ENCODE measurements around the gene UXS1. TPM values are rescaled to one million over a fixed set of nuclear protein-coding genes. Genes with fewer than 3 reads are reported as not detected.

The UXS1 gene
- total and polyA plus RNA-seq, 8 donors, result 4.3 to 23.6 (median 10.4) TPM

DNA sequence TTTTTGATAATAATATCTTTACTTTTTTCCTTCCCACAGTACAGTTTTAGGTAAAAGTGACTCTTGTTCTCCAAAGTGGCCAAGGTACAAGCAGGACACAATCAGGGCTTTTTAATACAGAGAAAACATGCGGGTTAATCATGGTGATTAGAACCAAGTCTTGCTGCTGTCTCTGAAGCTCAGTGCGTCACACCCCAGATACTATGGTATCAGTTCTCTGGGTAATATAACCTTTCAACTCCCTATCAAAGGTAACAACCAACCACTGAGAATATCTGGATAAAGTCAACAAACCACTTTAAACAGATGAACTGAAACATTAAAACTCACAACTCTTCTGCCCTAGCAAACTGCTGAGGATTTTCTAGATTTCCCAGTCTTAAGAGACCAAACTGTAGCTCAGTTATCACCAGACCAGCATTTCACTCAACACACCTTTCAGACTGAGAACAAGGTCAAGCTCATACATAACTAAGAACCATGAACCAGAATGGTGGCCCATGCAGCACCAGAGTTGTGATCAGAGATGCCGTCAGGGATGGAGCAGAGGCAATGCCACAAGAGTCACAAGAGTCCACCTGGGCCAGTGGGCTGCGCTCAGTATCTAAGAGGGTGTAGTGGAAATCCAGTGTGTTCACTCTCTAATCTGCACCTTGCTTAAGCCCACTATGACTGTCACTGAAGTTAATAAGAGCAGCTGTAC, 103.0 kb downstream of the UXS1 start:
- Histone ChIP-seq H3K27ac (no peak overlapping the region), H3K27me3 (no peaks in the 10 kb centered on the region), H3K9me3 (peaks cover 0 to 2% (median 0%) of the 10 kb centered on the region in 4 donors), H3K36me3 (no peaks in the 10 kb centered on the region), H3K4me3 (no peak overlapping the region), H3K4me1 (no peaks in the 10 kb centered on the region)
- intact Hi-C loops (cut with DNase I), result no loop called here
- FAIRE-seq (no peak), ATAC-seq (no peak), DNase-seq (no peak)
- 98% methylated on average over 4 of the region's 4 CpGs for WGBS, 2 donors
- no peak for TF ChIP-seq CTCF (IDR thresholded peaks at IDR 0.05)

DNA sequence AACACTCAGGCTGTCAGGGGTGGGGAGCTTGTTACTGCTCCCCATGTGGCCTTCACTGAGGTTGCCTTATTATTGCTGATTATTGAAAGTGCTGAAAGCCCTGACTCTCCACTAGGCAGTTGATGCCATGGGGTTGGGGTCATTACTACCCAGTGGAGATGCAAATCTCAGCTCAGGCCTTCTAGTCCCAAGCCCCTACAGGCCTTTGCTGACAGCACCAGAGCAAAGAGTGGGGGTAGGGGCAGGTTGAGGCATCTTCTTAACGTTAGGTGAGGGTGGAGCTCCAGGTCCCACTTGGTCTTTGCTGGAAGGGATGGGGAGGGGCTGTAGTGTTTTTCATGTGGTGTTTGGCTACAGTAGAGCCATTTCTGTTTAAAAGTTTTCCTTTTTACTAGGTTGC, 104.5 kb downstream of the UXS1 start:
- WGBS, 2 donors, result 87 to 95% methylated on average over 1 of the region's 1 CpG
- H3K9me3 ChIP-seq, result peaks cover 0 to 2% (median 0%) of the 10 kb centered on the region in 4 donors
- no peak overlapping the region for H3K27ac ChIP-seq
- no peaks in the 10 kb centered on the region for H3K4me1 ChIP-seq
- FAIRE-seq (no peak), ATAC-seq (no peak), DNase-seq (no peak)
- no peaks in the 10 kb centered on the region for H3K36me3 ChIP-seq
- H3K4me3 ChIP-seq, result no peak overlapping the region
- TF ChIP-seq CTCF (IDR thresholded peaks at IDR 0.05), result no peak
- H3K27me3 ChIP-seq, result no peaks in the 10 kb centered on the region
- intact Hi-C loops (cut with DNase I), result no loop called here

DNA sequence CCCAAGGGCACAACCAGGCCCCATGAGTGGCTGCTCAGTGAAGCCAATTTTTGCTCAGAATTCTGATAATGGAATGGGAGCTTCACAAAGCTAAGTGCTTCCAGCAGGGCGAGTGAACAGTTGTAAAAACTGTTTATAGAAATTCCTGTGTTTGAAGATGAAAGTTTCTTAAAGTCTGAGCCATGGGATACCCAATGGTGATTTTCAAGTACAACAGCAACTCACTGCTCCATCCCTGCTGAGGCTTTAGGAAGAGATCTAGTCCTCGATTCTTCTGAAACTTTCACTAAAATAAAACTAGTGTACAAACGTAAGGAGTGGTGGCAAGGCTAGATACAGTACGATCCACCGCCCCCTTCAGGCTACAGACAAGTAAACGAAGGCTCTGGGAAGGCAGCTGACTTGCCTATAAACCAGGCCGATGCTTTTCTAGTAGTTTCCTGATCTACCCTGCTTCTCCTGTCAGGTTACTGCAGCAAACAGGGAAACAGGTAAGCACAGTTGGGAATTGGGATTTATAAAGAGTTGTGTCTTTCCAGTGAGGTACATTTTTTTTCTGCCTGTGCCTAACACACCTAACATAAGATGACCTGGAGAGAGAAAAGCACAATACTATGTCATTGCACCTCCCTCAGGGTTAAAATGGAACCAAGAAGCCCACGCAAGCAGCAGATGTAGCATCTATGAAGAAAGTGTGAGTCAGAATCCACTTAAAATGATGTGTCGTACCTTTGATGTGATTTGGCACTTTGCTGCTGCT, 108.7 kb downstream of the UXS1 start:
- ATAC-seq, result peak in 3 of 4 donors; percentile 52 to 72 (median 67)
- no peak for DNase-seq
- Histone ChIP-seq H3K9me3 (no peaks in the 10 kb centered on the region), H3K27ac (no peak overlapping the region), H3K4me3 (no peak overlapping the region), H3K27me3 (no peaks in the 10 kb centered on the region), H3K4me1 (no peaks in the 10 kb centered on the region), H3K36me3 (no peaks in the 10 kb centered on the region)
- WGBS, 2 donors, result 38 to 57% methylated on average over 9 of the region's 9 CpGs
- TF ChIP-seq CTCF (IDR thresholded peaks at IDR 0.05), result no peak
- FAIRE-seq, result no peak
- intact Hi-C loops (cut with DNase I), result no loop called here

DNA sequence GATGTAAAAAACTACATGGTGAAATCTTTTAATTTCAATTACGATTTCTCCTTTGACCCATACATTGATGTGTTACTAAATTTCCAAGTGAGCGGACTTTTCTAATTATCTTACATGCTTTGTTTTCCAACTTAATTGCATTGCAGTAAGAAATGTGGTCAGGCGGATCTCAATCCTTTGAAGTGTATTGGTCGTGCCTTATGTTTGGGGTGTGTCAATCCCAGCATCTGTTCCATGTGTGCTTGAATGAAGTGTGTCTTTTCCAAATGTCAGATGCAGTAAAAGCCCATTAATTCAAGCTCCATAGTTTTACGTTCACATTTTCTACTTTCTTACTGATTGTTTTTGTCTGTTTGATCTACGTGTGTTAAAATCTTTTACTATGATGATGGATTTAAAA, 113.1 kb downstream of the UXS1 start:
- WGBS, 2 donors, result 85 to 89% methylated on average over 6 of the region's 6 CpGs
- H3K9me3 ChIP-seq, result no peaks in the 10 kb centered on the region
- ATAC-seq (no peak), DNase-seq (no peak), FAIRE-seq (no peak)
- no peak for TF ChIP-seq CTCF (IDR thresholded peaks at IDR 0.05)
- no peak overlapping the region for H3K4me3 ChIP-seq
- intact Hi-C loops (cut with DNase I), result no loop called here
- no peaks in the 10 kb centered on the region for H3K27me3 ChIP-seq
- no peaks in the 10 kb centered on the region for H3K4me1 ChIP-seq
- H3K27ac ChIP-seq, result no peak overlapping the region
- H3K36me3 ChIP-seq, result no peaks in the 10 kb centered on the region

- no peak overlapping the region for H3K4me3 ChIP-seq
- no peak for TF ChIP-seq CTCF (IDR thresholded peaks at IDR 0.05)
These were observed 116.0 kb downstream of the UXS1 start for GRCh38 chr2:106078096-106078495.

More at GRCh38 chr2:106078096-106078495, 116.0 kb downstream of the UXS1 start:
- WGBS, 2 donors, result 81 to 87% methylated on average over 5 of the region's 5 CpGs
- intact Hi-C loops (cut with DNase I), result no loop called here
- H3K9me3 ChIP-seq, result no peaks in the 10 kb centered on the region
- no peak for DNase-seq
- H3K27ac ChIP-seq, result no peak overlapping the region
- no peaks in the 10 kb centered on the region for H3K27me3 ChIP-seq
- no peak for ATAC-seq
- H3K4me1 ChIP-seq, result no peaks in the 10 kb centered on the region
- no peaks in the 10 kb centered on the region for H3K36me3 ChIP-seq
- FAIRE-seq, result no peak

All from pancreas (tissue), 10 donors.